Right hindlimb (tissue), 1 donor: ENCODE results near the gene ZNF346.

Source experiments
- DNase-seq: peaks from one replicate; pipeline ENCODE4 v3.0.0-alpha.2; 2018

ZNF346 gene

DNA sequence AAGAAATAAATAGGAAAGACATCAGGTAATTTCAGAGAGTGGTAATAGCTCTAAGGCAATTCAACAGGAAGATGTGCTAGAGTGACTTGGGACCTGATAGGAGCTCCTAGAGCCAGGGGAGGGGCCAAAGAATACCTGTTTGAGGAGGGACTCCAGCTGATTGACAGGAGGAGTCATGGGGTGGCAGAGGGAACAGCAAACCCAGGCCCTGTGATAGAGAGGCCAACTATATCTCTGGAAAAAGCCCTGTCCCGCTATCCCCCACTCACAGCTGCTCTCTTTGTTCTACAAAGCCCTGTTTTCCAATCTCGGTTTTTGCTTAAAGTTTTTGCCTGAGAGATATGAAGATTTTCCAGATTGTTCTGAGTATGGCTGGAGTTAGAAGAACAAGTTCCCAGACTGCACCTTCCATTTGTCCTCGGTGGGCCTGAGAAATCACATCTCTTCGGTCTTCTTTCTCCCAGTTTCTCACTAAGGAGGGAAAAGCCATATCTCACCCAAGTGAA is 102.0 kb downstream of the ZNF346 start:
- no peak for DNase-seq

DNA sequence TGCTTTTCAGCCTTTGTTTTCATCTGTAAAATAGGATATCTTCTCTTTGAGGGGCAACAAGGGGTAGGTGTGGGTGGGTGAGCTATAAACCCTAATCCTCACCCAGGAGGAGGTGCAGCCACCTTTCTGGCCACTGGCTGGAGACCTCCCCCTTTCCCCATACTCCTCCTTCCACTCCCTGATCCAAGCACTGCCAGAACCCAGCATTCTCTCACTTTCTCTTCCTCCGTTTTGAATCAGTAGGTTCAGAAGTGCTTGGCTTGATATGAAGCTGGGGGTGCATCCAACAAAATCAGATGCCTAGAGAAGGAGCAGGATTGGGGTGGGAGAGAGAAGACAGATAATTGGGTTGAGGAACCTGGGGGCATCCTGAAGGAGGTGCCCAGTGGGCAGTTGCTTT is 104.3 kb downstream of the ZNF346 start:
- DNase-seq = no peak

- no peak for DNase-seq
Observed at GRCh38 chr5:177128551-177128981, 106.1 kb downstream of the ZNF346 start.

- no peak for DNase-seq
Observed at GRCh38 chr5:177130211-177131018, 107.9 kb downstream of the ZNF346 start.
